ENCODE results near the gene MCRIP2.

MCRIP2 gene

DNA sequence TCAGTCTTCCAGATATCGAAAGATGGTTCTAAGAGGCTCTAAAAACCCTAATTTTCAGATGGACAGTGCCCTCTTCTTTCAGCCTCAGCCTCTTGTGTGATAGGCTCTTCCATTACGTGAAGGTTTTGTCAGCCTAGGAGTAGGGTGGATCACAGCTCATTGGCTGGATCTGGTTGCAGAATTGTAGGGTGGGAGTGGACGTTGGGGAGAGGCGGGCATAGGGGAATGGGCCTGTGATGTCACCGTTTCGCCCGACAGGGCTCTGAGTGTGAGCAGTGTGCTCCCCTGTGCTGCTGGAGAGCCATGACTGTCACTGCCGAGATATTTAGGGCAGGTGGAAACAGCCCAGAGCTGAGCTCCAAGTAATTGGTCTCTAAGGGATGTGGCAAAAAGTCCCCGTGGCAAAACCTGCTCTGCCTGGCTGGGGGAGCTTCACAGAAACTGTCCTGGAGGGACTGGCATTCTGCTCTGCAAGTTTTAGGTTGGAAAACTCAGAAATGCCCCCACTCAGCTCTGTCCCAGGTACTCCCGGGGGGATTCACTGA lies 17.0 kb upstream of the MCRIP2 start:
- Histone ChIP-seq H3K27me3 (ENCODE audit: insufficient read depth, low read length) (no peaks in the 10 kb centered on the region), H3K9me3 (ENCODE audit: low read length) (no peaks in the 10 kb centered on the region), H3K4me3 (ENCODE audit: low read length) (no peak overlapping the region), H2AFZ (ENCODE audit: low read depth, low read length) (no peak overlapping the region), H3K36me3 (ENCODE audit: insufficient read depth, low read length) (peaks cover 23% of the 10 kb centered on the region), H3K4me1 (ENCODE audit: insufficient read depth, low read length) (peaks cover 15% of the 10 kb centered on the region)

DNA sequence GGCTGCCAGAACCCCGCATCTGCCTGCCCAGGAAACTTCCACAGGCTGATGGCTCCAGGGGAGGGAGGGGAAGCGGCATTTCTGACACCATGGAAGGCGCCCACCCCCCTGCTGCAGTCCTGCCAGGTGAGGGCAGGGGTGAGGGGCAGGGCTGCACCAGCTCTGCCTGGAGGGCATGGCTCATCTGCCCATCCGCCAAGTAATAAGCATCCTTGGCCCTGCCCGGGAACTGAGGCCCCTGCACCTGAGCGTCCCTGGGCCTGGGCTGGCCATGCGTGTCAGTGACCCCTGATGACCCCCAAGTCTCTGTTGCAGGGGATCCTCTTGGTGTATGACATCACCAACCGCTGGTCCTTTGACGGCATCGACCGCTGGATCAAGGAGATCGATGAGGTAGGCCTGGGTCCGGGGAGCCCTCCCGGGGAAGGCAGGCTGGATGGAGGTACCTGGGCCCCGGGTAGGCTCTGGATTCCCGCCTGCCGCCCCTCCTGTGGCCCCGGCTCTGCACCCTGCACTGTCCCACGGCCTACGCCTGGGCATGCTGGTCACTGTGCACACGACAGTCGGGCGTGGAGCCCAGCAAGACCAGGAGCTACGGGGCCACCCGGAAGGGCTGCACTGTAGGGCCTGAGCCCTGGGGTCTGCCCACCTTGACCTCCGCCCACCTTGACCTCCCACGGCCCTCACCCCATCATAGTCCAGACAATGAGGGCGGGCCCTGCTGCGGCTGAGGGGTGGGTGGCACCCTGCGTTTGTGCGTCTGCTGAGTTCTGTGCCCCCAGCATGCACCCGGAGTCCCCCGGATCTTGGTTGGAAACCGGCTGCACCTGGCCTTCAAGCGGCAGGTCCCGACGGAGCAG lies 16.3 kb upstream of the MCRIP2 start:
- Histone ChIP-seq H2AFZ (ENCODE audit: low read depth, low read length) (no peak overlapping the region), H3K36me3 (ENCODE audit: insufficient read depth, low read length) (peaks cover 23% of the 10 kb centered on the region), H3K4me1 (ENCODE audit: insufficient read depth, low read length) (peaks cover 22% of the 10 kb centered on the region), H3K27me3 (ENCODE audit: insufficient read depth, low read length) (no peaks in the 10 kb centered on the region), H3K9me3 (ENCODE audit: low read length) (no peaks in the 10 kb centered on the region), H3K4me3 (ENCODE audit: low read length) (no peak overlapping the region)

DNA sequence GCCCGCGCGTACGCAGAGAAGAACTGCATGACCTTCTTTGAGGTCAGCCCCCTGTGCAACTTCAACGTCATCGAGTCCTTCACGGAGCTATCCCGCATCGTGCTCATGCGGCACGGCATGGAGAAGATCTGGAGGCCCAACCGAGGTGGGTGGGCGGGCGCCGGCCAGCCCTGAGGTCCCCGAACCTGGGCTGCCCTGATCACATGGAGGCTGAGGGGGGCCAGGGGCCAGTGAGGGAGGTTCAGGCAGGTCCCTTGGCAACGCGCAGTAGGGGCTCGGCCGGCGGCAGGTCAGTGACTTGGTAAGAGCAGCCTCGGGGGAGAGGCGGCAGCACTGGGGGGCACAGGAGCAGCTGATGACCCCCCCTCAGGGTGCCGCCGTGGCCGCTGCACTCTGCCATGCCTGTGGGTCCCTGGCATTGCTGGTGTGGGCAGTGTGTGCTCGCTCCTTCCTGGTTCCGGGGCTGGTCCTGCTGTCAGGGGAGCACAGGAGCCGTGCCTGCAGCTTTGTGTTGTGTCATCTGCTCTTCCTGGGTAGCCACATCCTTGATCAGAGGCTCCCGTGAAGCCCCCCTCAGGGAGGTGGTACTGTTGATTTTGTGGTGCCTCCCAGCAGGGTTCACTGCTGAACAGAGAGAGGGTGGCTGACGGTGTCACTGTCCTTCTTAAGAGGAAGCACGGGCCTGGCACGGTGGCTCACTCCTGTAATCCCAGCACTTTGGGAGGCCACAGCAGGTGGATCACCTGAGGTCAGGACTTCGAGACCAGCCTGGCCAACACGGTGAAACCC lies 15.5 kb upstream of the MCRIP2 start:
- Histone ChIP-seq H3K9me3 (ENCODE audit: low read length) (no peaks in the 10 kb centered on the region), H3K36me3 (ENCODE audit: insufficient read depth, low read length) (peaks cover 23% of the 10 kb centered on the region), H2AFZ (ENCODE audit: low read depth, low read length) (no peak overlapping the region), H3K4me3 (ENCODE audit: low read length) (no peak overlapping the region), H3K27me3 (ENCODE audit: insufficient read depth, low read length) (no peaks in the 10 kb centered on the region), H3K4me1 (ENCODE audit: insufficient read depth, low read length) (peaks cover 30% of the 10 kb centered on the region)

DNA sequence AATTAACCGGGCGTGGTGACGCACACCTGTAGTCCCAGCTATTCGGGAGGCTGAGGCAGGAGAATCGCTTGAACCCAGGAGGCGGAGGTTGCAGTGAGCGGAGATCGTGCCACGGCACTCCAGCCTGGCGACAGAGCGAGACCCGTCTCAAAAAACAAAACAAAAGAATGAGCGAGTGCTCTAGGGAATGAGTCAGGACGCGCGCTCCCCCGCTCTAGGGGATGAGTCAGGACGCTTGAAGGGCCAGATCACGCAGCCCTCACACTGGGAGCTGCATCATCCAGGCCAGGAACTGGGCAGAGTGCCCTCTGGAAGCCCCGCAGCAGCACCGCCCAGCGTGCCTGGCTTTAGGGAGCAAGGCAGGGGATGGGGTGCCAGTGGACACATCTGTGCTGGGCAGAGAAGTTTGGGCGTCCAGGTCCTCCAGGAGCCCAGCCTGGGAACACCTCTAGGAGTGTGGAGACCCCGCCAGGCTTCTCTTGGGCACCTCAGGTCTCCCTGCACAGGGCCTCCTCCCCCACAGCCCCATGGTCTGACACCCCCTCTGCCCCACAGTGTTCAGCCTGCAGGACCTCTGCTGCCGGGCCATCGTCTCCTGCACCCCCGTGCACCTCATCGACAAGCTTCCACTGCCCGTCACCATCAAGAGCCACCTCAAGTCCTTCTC lies 14.7 kb upstream of the MCRIP2 start:
- Histone ChIP-seq H3K27me3 (ENCODE audit: insufficient read depth, low read length) (no peaks in the 10 kb centered on the region), H2AFZ (ENCODE audit: low read depth, low read length) (no peak overlapping the region), H3K36me3 (ENCODE audit: insufficient read depth, low read length) (peaks cover 23% of the 10 kb centered on the region), H3K4me1 (ENCODE audit: insufficient read depth, low read length) (peaks cover 32% of the 10 kb centered on the region), H3K4me3 (ENCODE audit: low read length) (no peak overlapping the region), H3K9me3 (ENCODE audit: low read length) (no peaks in the 10 kb centered on the region)

DNA sequence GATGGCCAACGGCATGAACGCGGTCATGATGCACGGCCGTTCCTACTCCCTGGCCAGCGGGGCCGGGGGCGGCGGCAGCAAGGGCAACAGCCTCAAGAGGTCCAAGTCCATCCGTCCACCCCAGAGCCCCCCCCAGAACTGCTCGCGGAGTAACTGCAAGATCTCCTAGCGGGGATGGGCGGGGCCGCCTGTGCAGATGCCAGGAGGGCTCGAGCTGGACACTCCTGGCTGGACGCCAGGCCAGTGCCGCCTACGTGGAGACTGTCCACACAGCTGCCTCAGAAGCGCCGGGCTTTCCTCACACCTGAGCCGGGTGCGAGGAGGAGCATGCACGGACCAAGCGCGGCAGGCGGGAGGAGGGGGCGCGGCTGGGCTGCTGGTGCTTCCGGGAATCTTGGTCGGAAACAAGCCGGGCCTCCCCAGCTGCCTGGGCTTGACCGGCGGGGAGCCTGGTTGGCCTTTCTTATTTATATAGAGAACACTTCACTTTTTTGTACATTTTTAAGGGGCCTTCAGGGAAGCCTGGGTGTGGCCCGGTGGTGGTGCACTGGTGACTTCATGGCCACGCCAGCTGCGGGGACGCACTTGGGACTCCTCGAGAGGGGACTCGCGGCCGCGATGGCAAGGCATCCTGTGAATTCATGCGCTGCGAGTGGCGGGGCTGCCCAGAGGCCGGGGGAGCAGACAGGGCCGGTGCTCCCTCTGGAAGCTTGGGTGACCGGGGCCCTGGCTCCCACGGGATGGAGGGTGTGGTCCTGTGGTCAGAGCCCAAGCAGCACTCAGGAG lies 14.0 kb upstream of the MCRIP2 start:
- H3K36me3 ChIP-seq (ENCODE audit: insufficient read depth, low read length), result peaks cover 25% of the 10 kb centered on the region
- H3K4me1 ChIP-seq (ENCODE audit: insufficient read depth, low read length), result peaks cover 35% of the 10 kb centered on the region
- no peak overlapping the region for H2AFZ ChIP-seq (ENCODE audit: low read depth, low read length)
- no peaks in the 10 kb centered on the region for H3K9me3 ChIP-seq (ENCODE audit: low read length)
- H3K4me3 ChIP-seq (ENCODE audit: low read length), result no peak overlapping the region
- H3K27me3 ChIP-seq (ENCODE audit: insufficient read depth, low read length), result no peaks in the 10 kb centered on the region

DNA sequence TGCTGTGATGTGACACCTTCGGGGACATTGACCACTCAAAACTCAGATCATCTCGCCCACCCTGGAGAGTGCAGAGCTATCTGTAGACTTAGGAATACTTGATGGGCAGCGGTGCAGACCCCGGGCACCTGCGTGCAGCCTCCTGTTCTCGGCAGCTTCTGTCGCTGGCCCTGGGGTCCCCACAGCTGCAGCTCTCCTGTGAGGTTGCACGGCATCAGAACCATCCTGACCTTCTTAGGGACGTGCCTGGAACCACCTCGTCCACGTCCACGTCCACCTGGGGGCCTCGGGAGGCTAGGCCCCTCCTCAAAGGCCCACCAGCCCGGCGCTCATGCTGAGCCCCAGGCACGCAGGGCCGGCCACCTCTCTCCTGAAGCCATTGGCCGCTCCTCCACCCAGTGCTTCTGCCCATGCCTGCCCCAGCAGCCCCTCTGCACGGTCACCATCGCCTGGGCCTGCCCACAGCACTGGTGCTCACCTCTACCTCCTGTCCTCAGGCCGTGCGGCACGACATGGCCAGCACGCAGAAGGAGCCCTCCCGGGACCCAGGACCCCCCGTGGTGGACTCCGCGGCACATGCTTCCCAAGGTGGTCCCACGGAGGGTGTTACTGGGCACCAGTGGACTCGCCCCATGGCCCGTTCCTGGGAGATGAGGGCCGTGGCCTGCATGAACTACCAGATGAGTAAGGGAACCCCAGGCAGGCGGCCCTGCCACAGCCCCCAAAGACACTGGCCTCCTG lies 13.1 kb upstream of the MCRIP2 start:
- peaks cover 35% of the 10 kb centered on the region for H3K4me1 ChIP-seq (ENCODE audit: insufficient read depth, low read length)
- H3K4me3 ChIP-seq (ENCODE audit: low read length), result no peak overlapping the region
- H2AFZ ChIP-seq (ENCODE audit: low read depth, low read length), result no peak overlapping the region
- no peaks in the 10 kb centered on the region for H3K9me3 ChIP-seq (ENCODE audit: low read length)
- no peaks in the 10 kb centered on the region for H3K27me3 ChIP-seq (ENCODE audit: insufficient read depth, low read length)
- peaks cover 30% of the 10 kb centered on the region for H3K36me3 ChIP-seq (ENCODE audit: insufficient read depth, low read length)

DNA sequence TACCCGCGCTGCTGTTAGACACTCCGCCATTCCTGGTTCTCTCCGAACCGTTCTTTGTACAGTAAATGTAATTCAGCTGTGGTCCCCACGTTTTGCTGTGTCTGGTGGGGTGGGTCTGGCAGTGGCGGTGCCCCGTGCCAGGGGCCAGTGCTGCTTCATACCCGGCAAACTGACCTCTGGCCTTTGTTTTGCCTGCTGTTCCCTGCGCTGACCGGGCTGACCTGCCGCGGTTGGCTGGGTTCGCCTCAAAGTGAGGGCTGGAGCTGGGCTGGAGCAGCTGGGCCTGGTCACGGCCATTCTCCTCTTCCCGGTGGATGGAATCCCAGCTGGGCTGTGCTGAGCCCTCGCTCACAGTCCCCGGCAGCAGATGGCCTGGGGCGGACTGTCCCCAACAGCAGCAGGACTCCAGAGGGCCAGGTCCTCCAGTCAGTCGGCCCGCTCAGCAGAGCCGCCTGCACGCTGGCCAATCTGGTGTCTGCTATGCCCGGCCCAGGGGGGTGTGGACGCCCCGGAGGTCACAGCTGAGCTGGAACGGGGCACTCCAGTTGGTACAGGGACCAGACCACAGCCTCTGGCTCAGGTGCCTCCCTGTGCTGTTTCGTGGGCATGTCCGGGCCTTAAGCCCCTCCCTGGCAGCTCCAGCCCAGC lies 12.3 kb upstream of the MCRIP2 start:
- peaks cover 38% of the 10 kb centered on the region for H3K36me3 ChIP-seq (ENCODE audit: insufficient read depth, low read length)

DNA sequence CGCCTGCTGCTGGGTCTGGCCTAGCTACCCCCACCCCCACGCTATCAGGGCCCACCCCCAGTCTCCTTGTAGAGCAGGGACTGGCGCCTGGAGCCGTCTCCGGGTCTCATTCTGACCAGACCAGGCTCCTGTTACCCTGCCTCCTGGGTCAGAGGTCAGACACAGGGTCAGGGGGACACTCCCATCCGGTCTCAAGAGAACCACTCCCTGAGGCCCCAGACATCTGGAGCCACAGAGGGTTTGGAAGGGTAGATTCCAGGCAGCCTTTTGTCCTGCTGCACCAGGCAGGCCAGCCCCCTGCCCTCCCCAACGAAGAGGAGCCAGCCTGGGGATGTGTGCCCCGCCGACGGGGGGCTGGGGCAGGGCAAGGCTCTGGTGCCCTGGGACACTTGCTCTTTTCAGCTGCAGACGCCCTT lies 11.8 kb upstream of the MCRIP2 start:
- Histone ChIP-seq H3K36me3 (ENCODE audit: insufficient read depth, low read length) (peaks cover 40% of the 10 kb centered on the region), H3K9me3 (ENCODE audit: low read length) (no peaks in the 10 kb centered on the region), H3K4me3 (ENCODE audit: low read length) (peak overlapping the region; percentile 29), H3K4me1 (ENCODE audit: insufficient read depth, low read length) (peaks cover 39% of the 10 kb centered on the region), H3K27me3 (ENCODE audit: insufficient read depth, low read length) (no peaks in the 10 kb centered on the region), H2AFZ (ENCODE audit: low read depth, low read length) (no peak overlapping the region)

More for the DNA sequence above, 12.3 kb upstream of the MCRIP2 start:
- Histone ChIP-seq H3K9me3 (ENCODE audit: low read length) (no peaks in the 10 kb centered on the region), H2AFZ (ENCODE audit: low read depth, low read length) (no peak overlapping the region), H3K27me3 (ENCODE audit: insufficient read depth, low read length) (no peaks in the 10 kb centered on the region), H3K4me1 (ENCODE audit: insufficient read depth, low read length) (peaks cover 38% of the 10 kb centered on the region), H3K4me3 (ENCODE audit: low read length) (no peak overlapping the region)

DNA sequence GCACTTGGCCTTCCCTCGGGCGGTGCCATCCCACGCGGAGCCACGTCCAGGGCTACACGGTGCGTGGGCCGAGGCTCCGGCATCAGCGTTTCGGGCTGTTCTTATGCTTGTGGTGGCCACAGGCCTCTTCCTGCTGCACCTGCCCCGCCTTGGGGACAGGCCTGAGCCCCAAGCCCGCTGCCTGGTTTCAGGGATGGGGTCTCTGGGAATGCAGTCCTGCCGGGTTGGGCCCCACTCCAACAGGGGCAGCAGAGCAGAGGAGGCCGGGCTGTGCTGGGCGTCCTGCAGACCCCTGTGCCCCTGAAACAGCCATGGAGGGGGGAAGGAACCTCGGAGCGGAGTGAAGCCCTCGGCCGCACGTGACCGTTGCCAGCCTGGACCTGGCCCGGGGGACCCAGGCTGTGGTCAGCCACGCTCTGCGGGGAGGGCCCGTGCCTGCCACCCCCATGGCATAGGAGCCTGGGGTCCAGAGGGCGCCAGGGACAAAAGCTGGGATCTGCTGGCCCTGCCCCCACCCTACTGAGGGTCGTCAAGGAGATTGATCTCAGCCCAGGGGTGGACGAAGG lies 11.3 kb upstream of the MCRIP2 start:
- H3K36me3 ChIP-seq (ENCODE audit: insufficient read depth, low read length), result peaks cover 40% of the 10 kb centered on the region
- peak overlapping the region; percentile 29 for H3K4me3 ChIP-seq (ENCODE audit: low read length)
- no peaks in the 10 kb centered on the region for H3K9me3 ChIP-seq (ENCODE audit: low read length)
- peaks cover 43% of the 10 kb centered on the region for H3K4me1 ChIP-seq (ENCODE audit: insufficient read depth, low read length)
- H2AFZ ChIP-seq (ENCODE audit: low read depth, low read length), result no peak overlapping the region
- H3K27me3 ChIP-seq (ENCODE audit: insufficient read depth, low read length), result no peaks in the 10 kb centered on the region

DNA sequence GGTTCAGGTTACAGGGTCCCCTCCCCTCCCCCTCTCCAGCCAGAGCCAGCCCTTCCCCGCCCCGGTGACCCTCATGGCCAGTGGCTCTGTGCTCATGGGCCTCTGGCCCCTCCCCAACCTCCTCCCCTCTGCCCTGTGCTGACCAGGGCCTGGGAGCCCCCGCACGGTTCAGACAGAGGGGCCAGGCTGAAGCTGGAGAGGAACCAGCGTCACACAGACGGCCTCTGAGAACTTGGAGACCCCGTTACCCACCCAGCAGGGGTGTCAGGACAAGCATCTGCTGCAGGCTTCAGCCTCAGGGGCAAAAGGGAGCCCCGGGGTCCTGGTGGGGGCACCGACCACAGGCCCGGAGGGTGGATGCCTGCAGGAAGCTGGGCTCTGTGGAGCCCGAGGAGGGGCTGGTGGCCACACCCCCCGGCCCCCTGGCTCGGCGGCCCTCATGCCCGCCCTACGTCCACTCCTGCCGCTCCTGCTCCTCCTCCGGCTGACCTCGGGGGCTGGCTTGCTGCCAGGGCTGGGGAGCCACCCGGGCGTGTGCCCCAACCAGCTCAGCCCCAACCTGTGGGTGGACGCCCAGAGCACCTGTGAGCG lies 10.7 kb upstream of the MCRIP2 start, which contains the start of gene WFIKKN1:
WFIKKN1 (plus strand) TSS at position 171 of the 591 bp plus-strand sequence; CDS start at position 440, 269 bp downstream.
- peaks cover 36% of the 10 kb centered on the region for H3K36me3 ChIP-seq (ENCODE audit: insufficient read depth, low read length)
- H3K4me1 ChIP-seq (ENCODE audit: insufficient read depth, low read length), result peaks cover 47% of the 10 kb centered on the region
- H3K4me3 ChIP-seq (ENCODE audit: low read length), result peak within 1 kb of the TSS; percentile 29
- no peaks in the 10 kb centered on the region for H3K9me3 ChIP-seq (ENCODE audit: low read length)
- H3K27me3 ChIP-seq (ENCODE audit: insufficient read depth, low read length), result no peaks in the 10 kb centered on the region
- no peak within 1 kb of the TSS for H2AFZ ChIP-seq (ENCODE audit: low read depth, low read length)

DNA sequence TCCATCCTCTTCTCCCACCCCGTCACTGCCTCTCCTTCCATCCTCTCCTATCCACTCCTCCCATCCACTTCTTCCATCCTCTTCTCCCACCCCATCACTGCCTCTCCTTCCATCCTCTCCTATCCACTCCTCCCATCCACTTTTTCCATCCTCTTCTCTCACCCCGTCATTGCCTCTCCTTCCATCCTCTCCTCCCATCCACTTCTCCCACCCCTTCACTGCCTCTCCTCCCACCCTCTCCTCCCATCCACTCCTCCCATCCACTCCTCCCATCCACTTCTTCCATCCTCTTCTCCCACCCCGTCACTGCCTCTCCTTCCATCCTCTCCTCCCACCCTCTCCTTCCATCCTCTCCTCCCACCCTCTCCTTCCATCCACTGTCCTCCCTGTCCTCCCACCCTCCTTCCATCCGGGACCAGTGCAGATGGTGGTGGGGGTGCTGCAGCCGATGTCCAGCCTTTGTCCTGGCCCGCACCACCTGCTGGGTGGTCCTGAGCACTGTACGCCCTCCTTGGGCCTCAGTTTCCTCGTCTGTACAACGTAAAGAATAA lies 9.7 kb upstream of the MCRIP2 start:
- H3K4me1 ChIP-seq (ENCODE audit: insufficient read depth, low read length), result peaks cover 47% of the 10 kb centered on the region
- no peak overlapping the region for H3K4me3 ChIP-seq (ENCODE audit: low read length)
- H3K36me3 ChIP-seq (ENCODE audit: insufficient read depth, low read length), result peaks cover 30% of the 10 kb centered on the region
- H2AFZ ChIP-seq (ENCODE audit: low read depth, low read length), result no peak overlapping the region
- H3K9me3 ChIP-seq (ENCODE audit: low read length), result no peaks in the 10 kb centered on the region
- no peaks in the 10 kb centered on the region for H3K27me3 ChIP-seq (ENCODE audit: insufficient read depth, low read length)
